K562 (cell line): ENCODE results near the gene UBTD1. TPM values are rescaled to one million over a fixed set of nuclear protein-coding genes. Genes with fewer than 3 reads are reported as not detected.

Source experiments
- ATAC-seq: fragments of 200-7000 bp; cut with Tn5 transposase; 3 replicates; pipeline ENCODE4 v1.9.1; 2020; ENCODE audit warnings: moderate library complexity
- BruUV-seq: library from RNA; stranded (reverse); fragments of 400-500 nt; replicated peaks from 2 replicates; lab custom pipeline; 2021; lab: Mats Ljungman, UMichigan
- CTCF ChIA-PET: fragments of 300-600 bp; formaldehyde crosslinking; extraction: SDS; loops from one replicate; lab custom pipeline; 2021; ENCODE audit warnings: low intra/inter-chr PET ratio; lab: Yijun Ruan, JAX
- POLR2A ChIA-PET: fragments of 300-600, 350-650 bp; sonication (Branson Sonifier 250); formaldehyde crosslinking; extraction: SDS; loops from one replicate; lab custom pipeline; 2021; ENCODE audit warnings: antibody characterized with exemption, inconsistent platforms; lab: Yijun Ruan, JAX
- DNase-seq, 4 experiments: peaks; one replicate each; pipeline versions ENCODE4 v3.0.0 to v3.0.0-alpha.2; 2011 to 2018; ENCODE audit warnings: low spot score in 3 of 4, mixed read lengths in 3 of 4; ENCODE audit errors: extremely low read depth in 1 of 4
- FAIRE-seq: peaks from 2 replicates; lab custom pipeline; 2011; peaks lifted over from hg19 to GRCh38; lab: Jason Lieb, UNC
- H2AFZ ChIP-seq: 2 replicates; pipeline ENCODE4 v1.6.0; 2011; ENCODE audit warnings: low read depth, low read length, control low read depth, inconsistent platforms
- H3K27ac ChIP-seq: fragments of 200-600 bp; 3 replicates; pipeline ENCODE4 v1.8.0; 2011; ENCODE audit warnings: low read depth, mild to moderate bottlenecking, control low read depth, inconsistent platforms, low read length, moderate library complexity, mixed read lengths; ENCODE audit errors: extremely low read depth
- H3K27me3 ChIP-seq, 2 experiments: fragments of 300-600 bp in 1 of 2; 2 replicates in 1 of 2; 3 replicates in 1 of 2; pipeline versions ENCODE4 v1.6.0 to v1.8.0; 2011; ENCODE audit warnings: inconsistent platforms in 2 of 2, low read length in 2 of 2, mild to moderate bottlenecking in 1 of 2, mixed read lengths in 1 of 2, moderate library complexity in 1 of 2; ENCODE audit not compliant: control insufficient read depth in 2 of 2, insufficient read depth in 2 of 2
- H3K36me3 ChIP-seq: fragments of 300-600 bp; 3 replicates; pipeline ENCODE4 v1.8.0; 2011; ENCODE audit warnings: mild to moderate bottlenecking, low read length, inconsistent platforms; ENCODE audit not compliant: control insufficient read depth, insufficient read depth
- H3K4me1 ChIP-seq, 2 experiments: fragments of 200-600 bp in 1 of 2; replicated peaks in 1 of 2; 2 replicates in 1 of 2; 3 replicates in 1 of 2; pipeline versions ENCODE4 v1.5.1 to v1.8.0; 2011; ENCODE audit warnings: inconsistent platforms in 2 of 2, low read length in 2 of 2, mild to moderate bottlenecking in 1 of 2, mixed read lengths in 1 of 2, moderate library complexity in 1 of 2; ENCODE audit not compliant: control insufficient read depth in 2 of 2, insufficient read depth in 2 of 2
- H3K4me2 ChIP-seq: 2 replicates; pipeline ENCODE4 v1.6.1; 2011; ENCODE audit warnings: low read length, control low read depth, inconsistent platforms, mixed read lengths; ENCODE audit not compliant: insufficient read depth
- H3K4me3 ChIP-seq: fragments of 200-600 bp; sonication (generic), shearing (Covaris generic); 2 replicates; pipeline ENCODE4 v1.5.1; 2016; ENCODE audit warnings: control low read depth, inconsistent platforms
- H3K79me2 ChIP-seq: fragments of 200-600 bp; 3 replicates; pipeline ENCODE4 v1.8.0; 2011; ENCODE audit warnings: low read length, inconsistent platforms; ENCODE audit not compliant: control insufficient read depth, insufficient read depth
- H3K9ac ChIP-seq, 2 experiments: 2 replicates each; pipeline versions ENCODE4 v1.6.0 to v1.6.1; 2011; ENCODE audit warnings: low read depth in 2 of 2, low read length in 2 of 2, control low read depth in 1 of 2, inconsistent platforms in 1 of 2, mild to moderate bottlenecking in 1 of 2, mixed read lengths in 1 of 2; ENCODE audit not compliant: insufficient read depth in 1 of 2
- H3K9me1 ChIP-seq: one replicate; pipeline ENCODE4 v1.6.0; 2011; ENCODE audit warnings: inconsistent platforms, mild to moderate bottlenecking, low read length, moderate library complexity; ENCODE audit not compliant: control insufficient read depth, insufficient read depth
- H3K9me3 ChIP-seq: replicated peaks from 2 replicates; pipeline ENCODE4 v1.5.1; 2011; ENCODE audit warnings: low read depth, low read length, inconsistent platforms; ENCODE audit not compliant: control insufficient read depth, insufficient read depth
- H4K20me1 ChIP-seq: replicated peaks from 2 replicates; pipeline ENCODE4 v1.6.1; 2011; ENCODE audit warnings: low read length, inconsistent platforms, mixed read lengths; ENCODE audit not compliant: control insufficient read depth, insufficient read depth
- ATF3 ChIP-seq, 2 experiments: fragments of 450-650 bp in 1 of 2; sonication (generic) in 1 of 2; formaldehyde crosslinking in 1 of 2; IDR thresholded peaks in 1 of 2; conservative IDR thresholded peaks in 1 of 2; 2 replicates each; pipeline versions ENCODE4 v1.6.1 to v1.8.1; 2016 to 2023; ENCODE audit warnings: mild to moderate bottlenecking in 2 of 2, moderate library complexity in 2 of 2, inconsistent platforms in 1 of 2, missing genetic modification reagents in 1 of 2
- CHD1 ChIP-seq: fragments of 200-600 bp; sonication (generic); IDR thresholded peaks from one replicate; pipeline ENCODE4 v1.6.1; 2012; ENCODE audit warnings: mild to moderate bottlenecking, moderate library complexity, low read length, inconsistent platforms
- KDM4B ChIP-seq, 2 experiments: fragments of 450-650 bp in 1 of 2; sonication (generic) in 1 of 2; IDR thresholded peaks; 2 replicates each; pipeline ENCODE4 v1.6.1; 2016 to 2017; ENCODE audit warnings: borderline replicate concordance in 2 of 2, antibody characterized with exemption in 1 of 2, low read depth in 1 of 2, mild to moderate bottlenecking in 1 of 2
- PHF21A ChIP-seq: fragments of 450-650 bp; IDR thresholded peaks from 2 replicates; pipeline ENCODE4 v1.6.1; 2017; ENCODE audit warnings: low read depth, borderline replicate concordance
- SIN3A ChIP-seq, 2 experiments: fragments of 150-350 bp in 1 of 2; IDR thresholded peaks; 2 replicates each; pipeline ENCODE4 v1.6.1; 2011 to 2016; ENCODE audit warnings: borderline replicate concordance in 2 of 2, low read depth in 2 of 2, low read length in 2 of 2, mild to moderate bottlenecking in 2 of 2, moderate library complexity in 2 of 2; ENCODE audit not compliant: control insufficient read depth in 1 of 2
- SIX5 ChIP-seq, 2 experiments: IDR thresholded peaks; 2 replicates each; pipeline ENCODE4 v1.6.1; 2011; ENCODE audit warnings: low read length in 2 of 2, borderline replicate concordance in 1 of 2, low read depth in 1 of 2, mild to moderate bottlenecking in 1 of 2, moderate library complexity in 1 of 2; ENCODE audit not compliant: insufficient read depth in 1 of 2
- TBL1XR1 ChIP-seq, 2 experiments: IDR thresholded peaks; 2 replicates each; pipeline ENCODE4 v1.6.1; 2012; ENCODE audit warnings: improper control_type of control experiment in 2 of 2, low read length in 2 of 2, mild to moderate bottlenecking in 1 of 2
- ZFP36 ChIP-seq: fragments of 150-350 bp; IDR thresholded peaks from 2 replicates; pipeline ENCODE4 v1.6.1; 2018; ENCODE audit warnings: low read length, low read depth; ENCODE audit not compliant: partially characterized antibody
- ZNF592 ChIP-seq: fragments of 450-650 bp; IDR thresholded peaks from 2 replicates; pipeline ENCODE4 v1.6.1; 2017; ENCODE audit warnings: antibody characterized with exemption, mild to moderate bottlenecking
- WGBS: fragments of 100-300 bp; shearing (Covaris generic); methylation state at CpG from one replicate; pipeline ENCODE4 v1.1.6; 2016; ENCODE audit warnings: low coverage, mixed read lengths; ENCODE audit not compliant: insufficient coverage; ENCODE audit errors: missing lambda C conversion rate; 5-methylcytosine and 5-hydroxymethylcytosine counted together
- in situ Hi-C: fragments of 300-500 bp; cut with MboI; formaldehyde crosslinking; loops from 4 replicates; pipeline ENCODE4 v1.15.0; 2018; ENCODE audit warnings: inconsistent platforms, mixed read lengths
- intact Hi-C: fragments of 100-400 bp; cut with micrococcal nuclease; formaldehyde crosslinking; loops from 2 replicates; pipeline ENCODE4 v1.14.2; 2022
- polyA plus RNA-seq, 8 experiments: library from polyadenylated mRNA; depleted of rRNA in 4 of 8; stranded (reverse) in 5 of 8; unstranded in 3 of 8; fragments of >200 nt; fragmentation: Nextera tagmentation in 2 of 8; fragmentation: Illumina TruSeq in 1 of 8; extraction: Ambion mirVana in 2 of 8; extraction: Trizol in 1 of 8; gene quantifications; 2 replicates each; pipeline versions ENCODE4 v1.2.1 to v1.2.3, GENCODE V29; 2011 to 2014; ENCODE audit warnings: inconsistent platforms in 1 of 8, missing spikeins in 1 of 8
- total RNA-seq, 7 experiments: library from RNA; depleted of rRNA in 6 of 7; stranded (reverse); fragments of >200 nt in 6 of 7; fragmentation: Illumina TruSeq in 2 of 7; extraction: Trizol in 2 of 7; gene quantifications; 2 replicates each; pipeline versions ENCODE4 v1.2.1 to v1.2.3, GENCODE V29; 2011 to 2021; ENCODE audit warnings: low replicate concordance in 1 of 7

Gene UBTD1
- total and polyA plus RNA-seq, 9 of the 15 experiments (the other 6 are each of a cell fraction or from before 2014, with no cell fraction given) = 0.08 to 1.6 (median 0.81) TPM; not detected in 1

- H4K20me1 ChIP-seq = no peaks in the 10 kb centered on the region
- ATAC-seq = no peak
- ChIA-PET POLR2A (interaction anchor here (1.2 kb wide), 1 partner anchor 9 kb away, joined by 3 read pairs; no protein-coding TSS in a partner anchor), CTCF (no interaction called here)
- H3K9me3 ChIP-seq = no peaks in the 10 kb centered on the region
- in situ Hi-C loops = no loop called here
- peaks cover 22% of the 10 kb centered on the region for H3K79me2 ChIP-seq
- peaks cover 36% of the 10 kb centered on the region; the same call in 2 of the 3 replicates for H3K36me3 ChIP-seq
- H3K27ac ChIP-seq = no peak overlapping the region
- no TSS peak for BruUV-seq
- TF ChIP-seq SIN3A (IDR thresholded peaks at IDR 0.05; ENCODE audit: borderline replicate concordance in 2 of 2, control insufficient read depth in 1 of 2, low read depth in 2 of 2, low read length in 2 of 2) = no peak
- no peak for TF ChIP-seq KDM4B (IDR thresholded peaks at IDR 0.05; ENCODE audit: borderline replicate concordance in 2 of 2, low read depth in 1 of 2)
- TF ChIP-seq CHD1 = no peak
- TF ChIP-seq ZFP36 = no peak
- no peak for TF ChIP-seq PHF21A
- no peak for DNase-seq
- no peaks in the 10 kb centered on the region for H3K9me1 ChIP-seq
- H3K9ac ChIP-seq = no peak overlapping the region
- WGBS = 53% methylated on average over 2 of the region's 2 CpGs
- no peak overlapping the region for H3K4me3 ChIP-seq
- no peak overlapping the region for H2AFZ ChIP-seq
- intact Hi-C loops = no loop called here
- FAIRE-seq = no peak
- H3K4me2 ChIP-seq = no peak overlapping the region
- H3K4me1 ChIP-seq = peaks cover 2 to 12% of the 10 kb centered on the region in 2 experiments; a peak in 4 of 5 replicates
- H3K27me3 ChIP-seq = no peaks in the 10 kb centered on the region
Observed at GRCh38 chr10:97450828-97451227, 47.9 kb upstream of the UBTD1 start.

GRCh38 chr10:97451605-97452004, 47.1 kb upstream of the UBTD1 start:
- intact Hi-C loops (no loop called here), in situ Hi-C loops (no loop called here)
- ChIA-PET CTCF (no interaction called here), POLR2A (interaction anchor here (0.7 to 1.2 kb wide), 2 partner anchors 10 to 28 kb away, joined by 3 read pairs; no protein-coding TSS in a partner anchor)
- Histone ChIP-seq H3K4me3 (no peak overlapping the region), H3K9me3 (no peaks in the 10 kb centered on the region), H3K27me3 (no peaks in the 10 kb centered on the region), H3K9me1 (no peaks in the 10 kb centered on the region), H3K4me2 (no peak overlapping the region), H2AFZ (no peak overlapping the region), H3K79me2 (peaks cover 15% of the 10 kb centered on the region), H3K4me1 (peaks cover 2 to 6% of the 10 kb centered on the region in 2 experiments; a peak in 4 of 5 replicates), H4K20me1 (no peaks in the 10 kb centered on the region), H3K36me3 (peaks cover 44% of the 10 kb centered on the region; the same call in 2 of the 3 replicates), H3K27ac (no peak overlapping the region), H3K9ac (0 out of 4 replicates have a peak overlapping the region, but pooled peaks of 1 of the 2 experiments have one; percentile 4)
- DNase-seq (no peak), ATAC-seq (no peak), FAIRE-seq (no peak)
- BruUV-seq = no TSS peak
- 89% methylated on average over 7 of the region's 17 CpGs for WGBS
- no peak for TF ChIP-seq SIX5 (IDR thresholded peaks at IDR 0.05; ENCODE audit: borderline replicate concordance in 1 of 2, insufficient read depth in 1 of 2, low read depth in 1 of 2, low read length in 2 of 2)
- TF ChIP-seq TBL1XR1 (IDR thresholded peaks at IDR 0.05; ENCODE audit: low read length in 2 of 2) = no peak
- TF ChIP-seq ATF3 (IDR thresholded peaks at IDR 0.05) = no peak
- TF ChIP-seq ATF3 (CRISPR knock-in tag; conservative IDR thresholded peaks at IDR 0.05) = no peak
- no peak for TF ChIP-seq ZNF592
